ENCODE measurements around the gene RYR2.

Gene RYR2

GRCh38 chr1:237470712-237471338, 428.8 kb downstream of the RYR2 start:
- no peak for DNase-seq

GRCh38 chr1:237471377-237471776, 429.4 kb downstream of the RYR2 start:
- no peak for DNase-seq

- no peak for DNase-seq
These were observed 430.0 kb downstream of the RYR2 start for GRCh38 chr1:237471956-237472355.

GRCh38 chr1:237473854-237474253, 431.9 kb downstream of the RYR2 start:
- DNase-seq = no peak

- DNase-seq = no peak
These were observed 436.1 kb downstream of the RYR2 start for GRCh38 chr1:237478082-237478481.

- DNase-seq = no peak
These were observed 436.9 kb downstream of the RYR2 start for GRCh38 chr1:237478842-237479241.

- no peak for DNase-seq
These were observed 440.8 kb downstream of the RYR2 start for GRCh38 chr1:237482777-237483176.

GRCh38 chr1:237492359-237492758, 450.4 kb downstream of the RYR2 start:
- no peak for DNase-seq

- no peak for DNase-seq
These were observed 458.6 kb downstream of the RYR2 start for GRCh38 chr1:237500566-237500965.

GRCh38 chr1:237503292-237503691, 461.3 kb downstream of the RYR2 start:
- no peak for DNase-seq

- DNase-seq = no peak
These were observed 465.0 kb downstream of the RYR2 start for GRCh38 chr1:237507005-237507404.

GRCh38 chr1:237509748-237510147, 467.8 kb downstream of the RYR2 start:
- no peak for DNase-seq

GRCh38 chr1:237525102-237525501, 483.1 kb downstream of the RYR2 start:
- DNase-seq = no peak

- no peak for DNase-seq
These were observed 485.8 kb downstream of the RYR2 start for GRCh38 chr1:237527761-237528160.

- DNase-seq = no peak
These were observed 486.6 kb downstream of the RYR2 start for GRCh38 chr1:237528545-237528944.

- no peak for DNase-seq
These were observed 497.1 kb downstream of the RYR2 start for GRCh38 chr1:237539055-237539454.

- no peak for DNase-seq
These were observed 500.8 kb downstream of the RYR2 start for GRCh38 chr1:237542525-237543418.

GRCh38 chr1:237553078-237553477, 511.1 kb downstream of the RYR2 start:
- no peak for DNase-seq

GRCh38 chr1:237556911-237557310, 514.9 kb downstream of the RYR2 start:
- no peak for DNase-seq

- no peak for DNase-seq
These were observed 520.3 kb downstream of the RYR2 start for GRCh38 chr1:237562242-237562823.

- no peak for DNase-seq
These were observed 523.3 kb downstream of the RYR2 start for GRCh38 chr1:237565236-237565635.

- DNase-seq = no peak
These were observed 524.6 kb downstream of the RYR2 start for GRCh38 chr1:237566581-237566980.

- DNase-seq = no peak
These were observed 527.0 kb downstream of the RYR2 start for GRCh38 chr1:237568955-237569354.

GRCh38 chr1:237570530-237570929, 528.5 kb downstream of the RYR2 start:
- DNase-seq = no peak

Data from right kidney (tissue), 1 donor.